ENCODE measurements around the gene CHTF8. TPM values are rescaled to one million over a fixed set of nuclear protein-coding genes. Genes with fewer than 3 reads are reported as not detected.

Gene CHTF8
- polyA plus RNA-seq, 1 of the 3 experiments (the other 2 are of a cell fraction), result 83.0 TPM

- Histone ChIP-seq H3K27ac (ENCODE audit: low read depth in 2 of 2, low read length in 1 of 2) (no peak overlapping the region), H3K4me2 (no peak overlapping the region)
These were observed 54.3 kb downstream of the CHTF8 start for GRCh38 chr16:69078073-69078472.

More at GRCh38 chr16:69078073-69078472, 54.3 kb downstream of the CHTF8 start:
- TF ChIP-seq FOXM1 (IDR thresholded peaks at IDR 0.05; ENCODE audit: low read depth) (no peak), ZBTB33 (IDR thresholded peaks at IDR 0.05; ENCODE audit: borderline replicate concordance, low read depth) (no peak), MXI1 (IDR thresholded peaks at IDR 0.05; ENCODE audit: low read depth, low read length) (no peak), REST (IDR thresholded peaks at IDR 0.05; ENCODE audit: low read depth, low read length) (no peak), NFIC (IDR thresholded peaks at IDR 0.05; ENCODE audit: borderline replicate concordance) (no peak), JUND (IDR thresholded peaks at IDR 0.05) (no peak), EP300 (IDR thresholded peaks at IDR 0.05; ENCODE audit: borderline replicate concordance in 1 of 2, low read depth in 1 of 2, low read length in 1 of 2) (no peak), TAF1 (IDR thresholded peaks at IDR 0.05; ENCODE audit: borderline replicate concordance, low read depth, low read length) (no peak), USF2 (IDR thresholded peaks at IDR 0.05; ENCODE audit: borderline replicate concordance, low read depth, low read length) (no peak), YY1 (IDR thresholded peaks at IDR 0.05; ENCODE audit: low read depth) (no peak), FOXJ3 (CRISPR knock-in tag; IDR thresholded peaks at IDR 0.05) (no peak), IRF3 (IDR thresholded peaks at IDR 0.05; ENCODE audit: low read depth, low read length) (no peak), MEF2A (IDR thresholded peaks at IDR 0.05; ENCODE audit: borderline replicate concordance, low read depth) (no peak), TCF12 (IDR thresholded peaks at IDR 0.05) (no peak)
- Histone ChIP-seq H3K9me2 (no peaks in the 10 kb centered on the region), H3K9ac (no peak overlapping the region), H3F3A (replicated peaks; ENCODE audit: insufficient read depth) (peaks cover 20% of the 10 kb centered on the region), H3K36me3 (replicated peaks in 1 of 2; ENCODE audit: control insufficient read depth in 1 of 2, insufficient read depth in 2 of 2, low read length in 1 of 2) (no peaks in the 10 kb centered on the region), H3K4me3 (ENCODE audit: low read depth in 2 of 2, low read length in 1 of 2) (no peak overlapping the region), H3K9me3 (no peaks in the 10 kb centered on the region), H3K27me3 (ENCODE audit: insufficient read depth) (no peaks in the 10 kb centered on the region), H4K20me1 (ENCODE audit: insufficient read depth) (no peaks in the 10 kb centered on the region), H3K4me1 (ENCODE audit: control insufficient read depth in 1 of 2, insufficient read depth in 2 of 2, low read depth in 1 of 2, low read length in 1 of 2) (peaks cover 0 to 2% of the 10 kb centered on the region in 2 experiments; a peak in 2 of 4 replicates), H2AFZ (ENCODE audit: low read depth) (no peak overlapping the region), H3K79me2 (ENCODE audit: insufficient read depth) (no peaks in the 10 kb centered on the region)
- 92% methylated on average over 7 of the region's 7 CpGs for WGBS (ENCODE audit: low lambda C conversion rate)
- POLR2A ChIA-PET, result no interaction called here
- CTCF ChIA-PET, result no interaction called here
- DNase-seq, result no peak

Measured in SK-N-SH (cell line).